NCI-H446 treated with DMSO at 0.1 percent for 48 hours (cell line): ENCODE results near the gene URM1.

ENCODE experiments used
- DNase-seq: peaks from one replicate; lab custom pipeline; 2025; lab: John Stamatoyannopoulos, UW

Gene URM1

DNA sequence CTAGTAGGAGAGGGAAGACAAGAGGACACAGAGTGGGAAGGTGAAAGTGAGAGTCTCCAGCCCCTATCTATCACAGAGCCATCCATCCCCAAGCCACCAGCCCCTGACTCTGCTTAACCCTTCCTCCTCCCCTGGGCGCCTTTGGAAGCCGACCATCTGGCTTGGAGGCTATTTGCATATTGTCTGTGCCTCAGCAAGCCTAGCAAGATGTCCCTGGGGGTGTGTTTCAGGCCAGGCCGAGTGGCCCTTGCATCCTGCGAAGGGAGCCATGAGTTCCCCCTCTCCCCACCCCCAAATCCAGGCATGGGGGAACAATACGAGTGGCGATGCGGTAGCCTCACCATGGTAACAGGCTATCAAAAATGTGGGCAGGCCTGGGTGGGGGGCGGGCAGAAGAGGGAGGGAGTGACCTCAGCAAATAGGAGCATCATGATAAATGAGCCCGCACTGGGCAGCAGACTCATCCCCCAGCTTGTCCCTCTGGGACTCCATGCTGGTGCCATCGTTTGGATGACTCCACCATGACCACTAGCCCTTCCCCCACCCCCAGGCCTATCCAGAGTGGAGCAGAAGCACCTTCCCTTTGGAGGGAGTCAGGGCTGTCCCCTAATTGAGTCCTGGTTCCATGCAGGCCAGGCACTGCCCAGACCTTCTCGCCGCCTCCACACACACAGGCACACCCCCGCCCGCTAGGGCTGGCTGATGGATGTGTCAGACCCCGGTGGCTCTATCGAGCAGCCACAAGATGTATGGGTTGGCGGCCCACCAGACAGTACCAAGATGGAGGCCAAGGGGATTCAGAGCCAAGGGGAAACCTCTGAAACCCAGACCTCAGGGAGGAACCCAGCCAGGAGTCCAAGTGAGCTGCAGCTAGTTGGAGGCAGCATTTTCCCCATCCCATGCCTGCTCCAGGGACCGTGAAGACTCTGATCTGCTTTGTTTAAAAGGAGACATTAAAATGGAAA lies 14.6 kb downstream of the URM1 start:
- DNase-seq = no peak

DNA sequence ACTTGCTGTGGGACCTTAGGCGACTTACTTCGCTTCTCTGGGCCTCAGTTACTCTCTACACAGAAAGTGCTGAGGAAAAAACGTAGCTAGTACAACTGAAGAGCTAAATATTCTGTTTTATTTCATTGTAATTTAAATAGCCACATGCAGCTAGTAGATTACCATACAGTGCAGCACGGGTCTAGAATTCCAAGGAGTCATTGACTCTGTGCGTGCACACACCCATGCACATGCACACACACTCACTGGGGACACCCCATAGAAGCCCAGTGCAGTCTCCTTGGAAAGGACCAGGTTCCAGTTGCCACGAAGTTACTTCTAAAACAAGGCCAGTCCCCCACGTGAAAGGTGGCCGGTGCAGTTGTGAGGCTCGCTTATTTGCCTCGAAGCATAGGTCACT lies 17.0 kb downstream of the URM1 start:
- no peak for DNase-seq

DNA sequence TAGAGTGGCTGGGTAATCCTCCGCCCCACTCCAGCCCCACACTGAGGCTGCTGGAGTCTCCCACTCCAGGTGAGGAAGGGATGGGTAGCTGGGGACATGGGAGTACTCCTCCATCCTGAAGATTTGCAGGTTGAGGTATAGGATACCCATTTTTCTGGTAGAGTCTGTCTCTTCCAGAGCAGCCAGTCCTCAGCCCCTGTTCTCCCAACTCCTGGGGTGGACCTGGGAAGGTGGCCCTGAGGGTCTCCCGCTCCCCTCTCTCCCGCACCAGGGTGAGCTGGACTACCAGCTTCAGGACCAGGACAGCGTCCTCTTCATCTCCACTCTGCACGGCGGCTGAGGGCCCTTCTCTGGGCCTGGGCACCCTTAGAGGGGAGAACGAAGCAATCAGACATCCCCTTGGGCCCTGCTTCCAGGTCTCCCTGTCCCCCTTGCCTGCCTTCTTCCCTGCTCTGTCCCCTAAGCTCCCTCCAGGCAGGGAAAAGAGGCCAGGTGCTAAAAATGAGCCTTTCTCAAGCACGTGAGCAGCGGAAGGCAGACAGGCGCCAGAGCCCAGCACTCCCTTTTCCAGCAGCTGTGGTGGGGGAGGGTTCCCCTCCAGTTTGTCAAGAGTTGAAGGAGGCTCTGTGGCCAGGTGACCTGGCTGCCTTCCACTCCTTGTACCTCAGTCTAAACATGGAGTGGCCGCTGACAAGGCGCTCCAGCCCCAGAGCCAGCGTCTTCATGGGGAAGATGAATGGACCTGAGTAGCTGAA lies 18.4 kb downstream of the URM1 start:
- no peak for DNase-seq

DNA sequence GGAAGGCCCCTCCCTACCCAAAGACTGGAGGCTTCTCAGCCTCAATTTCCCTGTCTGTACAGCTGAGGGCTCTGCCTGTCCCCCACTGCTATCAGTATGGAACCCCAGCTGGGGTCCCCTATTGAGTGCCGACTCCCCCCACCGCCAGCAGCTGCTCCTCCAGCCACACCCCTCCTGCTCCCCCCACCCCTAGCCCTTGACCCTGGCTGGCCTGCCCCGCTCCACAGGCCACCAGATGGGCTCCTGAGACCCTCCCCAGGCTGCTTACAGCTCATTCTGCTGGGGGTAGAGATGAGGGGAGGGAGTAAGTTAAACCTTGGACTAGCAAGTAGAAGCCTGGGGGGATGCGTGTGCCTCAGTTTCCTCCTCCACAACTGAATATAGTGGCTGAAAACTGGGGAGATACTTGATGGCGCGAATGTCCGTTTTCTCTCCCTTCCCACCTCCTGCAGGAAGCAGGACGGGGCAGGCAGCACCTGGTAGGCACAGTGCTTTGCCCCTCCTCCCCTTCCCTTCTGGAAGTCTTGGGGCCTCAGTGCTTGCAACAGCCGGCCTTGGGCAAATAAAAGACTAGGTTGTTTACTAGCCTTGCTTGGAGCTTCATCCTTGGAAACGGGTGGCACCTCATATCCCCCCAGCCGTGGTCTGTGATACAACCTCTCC lies 19.1 kb downstream of the URM1 start:
- DNase-seq = no peak

DNA sequence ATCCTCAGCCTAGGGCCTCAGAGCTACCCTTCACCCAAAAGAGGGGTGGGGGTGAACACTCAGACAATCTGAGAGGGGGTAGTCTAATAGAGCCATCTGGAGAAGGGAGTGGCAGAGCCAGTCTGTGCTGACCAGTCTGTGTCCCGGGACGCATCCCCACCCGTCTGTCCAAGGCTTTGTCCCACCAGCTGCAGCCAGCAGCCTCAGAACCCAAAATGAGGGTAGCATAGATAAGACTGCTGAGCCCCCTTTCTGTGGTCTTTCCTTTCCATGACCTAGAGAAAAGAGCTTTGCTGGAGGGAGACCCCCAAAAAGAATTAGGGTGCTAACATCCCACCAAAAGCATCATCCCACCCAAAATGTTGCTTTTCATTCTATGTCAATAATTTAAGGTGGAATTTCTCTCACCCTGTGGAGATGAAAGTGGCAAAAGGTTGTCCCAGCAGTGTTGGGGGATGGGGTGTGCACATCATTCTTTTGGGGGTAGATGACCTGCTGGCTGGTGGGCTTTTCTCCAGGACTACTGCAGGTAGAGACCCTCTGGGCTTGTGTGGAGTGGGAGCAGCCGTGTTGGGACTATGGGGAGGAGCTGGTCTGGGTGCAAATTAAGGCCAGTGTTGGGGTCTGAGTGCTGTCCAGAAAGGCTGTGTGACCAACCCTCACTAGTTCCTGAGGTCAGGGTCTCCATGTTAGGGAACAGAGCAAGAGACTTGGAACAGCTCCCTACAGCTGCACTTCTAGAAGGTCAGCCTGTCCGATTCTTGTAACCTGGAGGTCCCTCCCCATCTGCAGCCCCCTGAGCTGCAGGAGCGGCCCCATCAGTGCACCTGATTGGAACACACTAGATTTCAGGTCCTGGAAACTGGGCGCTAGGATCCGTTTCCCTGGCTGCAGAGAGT lies 19.9 kb downstream of the URM1 start:
- no peak for DNase-seq

DNA sequence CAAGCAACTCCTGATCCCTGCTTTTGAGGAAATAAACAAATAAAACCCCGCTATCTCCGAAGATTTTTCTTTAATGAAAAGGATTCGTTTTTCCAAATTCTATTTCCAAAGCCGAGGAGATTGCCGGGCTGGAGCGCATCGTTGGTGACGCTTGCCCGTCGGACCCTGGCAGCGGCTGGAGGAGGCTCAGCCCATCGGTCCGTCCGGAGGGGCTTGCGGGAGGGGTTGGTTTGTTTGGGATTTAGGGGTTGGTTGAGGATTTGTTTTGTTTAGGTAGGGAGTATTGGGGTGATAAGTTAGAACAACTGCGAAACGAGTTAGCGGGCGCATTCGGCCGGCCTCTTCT lies 20.8 kb downstream of the URM1 start:
- no peak for DNase-seq

GRCh38 chr9:128392302-128393144 lies 21.3 kb downstream of the URM1 start:
- DNase-seq = no peak

DNA sequence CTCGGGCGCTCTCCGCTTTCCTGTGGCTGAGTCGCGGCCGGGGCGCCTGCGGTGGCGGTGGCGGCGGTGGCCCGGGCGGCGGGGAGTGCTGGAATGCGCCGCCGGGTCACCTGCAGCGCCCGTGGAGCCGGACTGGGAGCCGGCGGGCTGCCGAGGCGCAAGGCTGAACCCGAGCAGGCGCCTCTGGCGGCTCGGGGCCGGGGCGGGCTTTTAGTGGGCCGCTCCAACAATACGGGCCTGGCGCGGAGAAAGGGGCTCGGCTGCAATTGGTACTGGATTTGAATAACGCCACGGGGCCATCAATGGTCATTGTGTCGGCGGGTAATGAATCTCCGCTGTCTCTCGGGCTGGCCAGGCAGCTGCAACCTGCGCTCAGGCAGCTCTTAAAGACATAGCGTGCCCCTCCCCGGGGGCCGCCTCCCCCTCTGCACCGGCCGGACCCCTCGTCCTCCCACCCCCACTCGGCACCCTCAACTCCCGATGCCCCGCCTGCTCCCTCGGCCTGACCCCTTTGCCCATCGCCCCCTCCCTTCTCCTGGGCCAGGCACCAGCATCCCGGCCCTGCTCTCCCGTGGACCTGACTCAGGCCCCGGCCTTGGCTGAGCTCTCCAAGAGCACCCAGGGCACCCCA lies 22.1 kb downstream of the URM1 start:
- DNase-seq = no peak

- DNase-seq = no peak
These were observed 22.8 kb downstream of the URM1 start for GRCh38 chr9:128393970-128394369.

DNA sequence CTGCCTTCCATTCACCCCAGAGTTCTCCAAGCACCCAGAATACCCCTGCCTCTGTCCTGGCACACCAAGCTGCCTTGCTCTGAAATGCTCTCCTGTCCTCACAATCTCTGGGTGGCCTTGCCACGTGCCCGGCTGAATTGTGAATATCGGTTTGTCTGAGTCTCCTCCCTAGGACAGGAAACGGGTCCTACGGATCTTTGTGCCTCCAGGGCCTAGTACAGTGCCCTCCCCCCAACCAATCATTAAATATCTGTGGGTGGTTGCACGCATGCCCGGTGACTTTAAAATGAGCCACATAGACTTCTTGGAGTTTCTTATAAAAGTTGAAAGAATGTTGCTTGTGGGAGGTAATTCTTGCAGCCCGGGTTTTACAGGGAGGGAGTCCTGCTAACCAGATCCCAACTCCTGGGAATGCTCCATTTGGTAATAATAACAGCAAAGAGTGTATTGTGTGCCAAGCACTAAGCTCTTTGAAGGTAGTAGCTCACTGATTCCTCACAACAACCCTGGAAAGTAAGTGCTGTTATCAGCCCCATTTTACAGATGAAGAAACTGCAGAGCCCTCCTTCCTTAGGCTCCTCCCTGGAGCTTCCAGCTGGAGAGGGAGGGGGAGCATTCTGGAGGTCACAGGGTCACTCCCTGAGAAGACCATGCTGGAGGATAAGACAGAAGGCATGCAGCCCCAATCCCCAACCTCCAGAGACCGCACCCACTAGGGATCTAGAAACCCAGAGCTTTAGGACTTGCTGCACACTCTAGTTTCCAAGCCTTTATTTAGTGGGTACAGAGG lies 23.4 kb downstream of the URM1 start:
- DNase-seq = no peak

DNA sequence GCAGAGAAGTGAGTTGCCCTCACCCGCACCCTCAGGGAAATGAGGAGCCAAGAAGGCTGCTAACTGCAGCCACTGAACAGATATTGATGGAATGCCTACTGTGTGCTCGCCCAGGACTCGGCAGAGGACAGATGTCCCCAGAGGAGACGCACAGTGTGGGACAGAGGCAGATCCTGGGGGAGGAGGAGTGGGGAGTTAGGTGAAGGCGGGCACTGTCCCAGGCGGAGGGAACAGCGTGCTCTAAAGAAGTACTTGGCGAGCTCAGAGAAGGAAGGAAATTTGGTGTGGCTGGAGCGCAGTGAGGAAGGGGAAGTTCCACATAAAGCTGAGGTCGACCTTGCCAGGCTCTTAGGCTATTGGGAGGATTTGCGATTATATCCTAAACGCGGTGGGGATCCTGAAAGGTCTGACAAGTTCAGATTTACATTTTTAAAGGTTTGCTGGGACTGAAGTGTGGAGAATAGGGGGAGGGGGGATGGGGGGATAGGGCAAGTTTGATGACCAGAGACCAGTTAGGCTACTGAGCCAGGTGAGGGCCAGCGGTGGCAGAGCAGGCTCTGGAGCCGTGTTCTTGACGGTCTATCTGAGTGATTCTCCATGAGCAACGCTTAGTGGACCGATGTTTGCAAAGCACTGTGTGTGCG lies 25.9 kb downstream of the URM1 start:
- no peak for DNase-seq

- no peak for DNase-seq
These were observed 26.7 kb downstream of the URM1 start for GRCh38 chr9:128397831-128398230.

GRCh38 chr9:128399861-128400260 lies 28.7 kb downstream of the URM1 start:
- no peak for DNase-seq

DNA sequence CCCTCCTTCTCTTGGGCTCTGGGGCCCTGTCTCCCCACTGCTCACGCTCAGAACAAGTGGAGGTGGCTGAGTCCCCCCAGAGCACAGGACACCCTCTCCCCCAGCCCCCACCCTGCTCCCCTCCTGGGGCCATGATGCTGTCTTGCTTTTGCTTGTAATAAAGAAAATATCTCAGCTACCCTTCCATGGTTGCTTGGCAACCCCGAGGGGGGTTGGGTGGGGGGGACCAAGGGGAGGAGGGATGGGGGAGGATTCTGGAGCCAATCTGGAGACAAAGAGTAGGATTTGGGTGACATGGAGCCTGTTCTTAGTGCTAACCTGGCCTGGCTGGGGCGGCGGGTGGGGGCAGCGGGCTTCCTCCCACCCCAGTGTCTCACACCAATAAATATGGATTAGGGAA lies 33.4 kb downstream of the URM1 start:
- no peak for DNase-seq

DNA sequence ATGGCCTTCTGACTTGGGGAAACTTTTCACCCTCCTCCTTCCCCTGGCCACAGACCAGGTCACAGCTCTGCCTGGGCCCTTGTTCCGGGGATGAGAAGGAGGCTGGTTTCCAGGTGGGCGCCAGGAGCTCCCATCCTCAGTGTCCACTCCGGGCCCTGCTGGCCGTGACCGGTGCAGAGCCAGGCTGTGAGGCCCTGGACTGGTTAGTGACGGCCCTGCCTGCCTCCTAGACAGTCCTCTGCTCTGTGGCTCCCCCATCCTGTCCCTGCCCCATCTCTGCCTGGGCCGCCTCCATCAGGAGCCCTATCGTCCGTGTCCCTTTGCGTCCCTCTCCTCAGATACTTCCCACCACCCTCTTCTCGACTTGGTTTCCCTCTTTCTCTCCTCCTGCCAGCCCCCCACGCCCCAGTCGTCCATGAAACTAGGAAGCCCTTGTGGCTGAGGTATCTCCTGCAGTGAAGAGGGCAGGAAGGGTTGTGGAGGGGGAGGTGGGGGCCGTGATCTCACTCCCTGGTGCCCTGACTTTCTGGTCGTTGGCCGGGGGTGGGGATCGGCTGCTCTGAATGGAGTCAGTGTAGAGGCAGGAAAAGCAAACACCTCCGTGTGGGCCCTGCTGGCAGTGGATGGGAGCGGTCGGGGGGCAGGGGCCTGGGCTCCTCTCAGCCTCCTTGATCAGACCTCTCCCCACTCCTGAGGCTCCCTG lies 34.1 kb downstream of the URM1 start:
- DNase-seq = no peak

- DNase-seq = no peak
These were observed 34.6 kb downstream of the URM1 start for GRCh38 chr9:128405780-128406171.

- no peak for DNase-seq
These were observed 35.7 kb downstream of the URM1 start for GRCh38 chr9:128406848-128407391.

DNA sequence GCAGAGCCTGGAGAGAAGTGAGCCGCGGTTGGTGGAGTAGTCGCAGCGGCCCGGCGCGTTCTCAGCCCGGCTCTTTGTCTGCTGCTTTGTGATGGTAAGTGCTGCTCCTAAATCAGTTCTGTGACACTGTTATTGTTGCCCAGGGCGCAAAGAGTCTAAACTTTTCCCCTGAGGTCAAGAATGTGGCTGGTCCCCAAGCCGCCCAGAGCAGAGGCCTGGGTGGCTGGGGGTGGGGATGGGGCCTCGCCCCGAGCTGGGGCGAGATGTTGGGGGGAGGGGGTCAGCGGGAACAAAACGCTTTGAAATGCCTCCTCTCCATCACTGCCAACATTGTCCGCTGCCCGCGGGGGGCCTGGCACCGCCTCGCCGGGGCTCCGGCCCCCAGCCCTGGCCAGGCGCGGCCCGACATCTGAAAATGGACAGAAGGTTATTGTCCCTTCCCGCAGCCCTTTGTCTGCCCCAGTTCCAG lies 37.8 kb downstream of the URM1 start:
- no peak for DNase-seq
